RPMI7951 (cell line): Measurements from ENCODE around the gene DCANP1. TPM values are rescaled to one million over a fixed set of nuclear protein-coding genes. Genes with fewer than 3 reads are reported as not detected.

Experiments used
- DNase-seq: peaks from one replicate; pipeline ENCODE4 v3.0.0-alpha.2; 2012; ENCODE audit warnings: low read depth
- total RNA-seq: library from RNA; depleted of rRNA; stranded (reverse); fragments of >200 nt; shearing (Covaris generic); gene quantifications from 2 replicates; pipeline ENCODE4 v1.2.3, GENCODE V29; 2014

Gene DCANP1
- total RNA-seq, 1 experiment from 2014 or later: not detected

DNA sequence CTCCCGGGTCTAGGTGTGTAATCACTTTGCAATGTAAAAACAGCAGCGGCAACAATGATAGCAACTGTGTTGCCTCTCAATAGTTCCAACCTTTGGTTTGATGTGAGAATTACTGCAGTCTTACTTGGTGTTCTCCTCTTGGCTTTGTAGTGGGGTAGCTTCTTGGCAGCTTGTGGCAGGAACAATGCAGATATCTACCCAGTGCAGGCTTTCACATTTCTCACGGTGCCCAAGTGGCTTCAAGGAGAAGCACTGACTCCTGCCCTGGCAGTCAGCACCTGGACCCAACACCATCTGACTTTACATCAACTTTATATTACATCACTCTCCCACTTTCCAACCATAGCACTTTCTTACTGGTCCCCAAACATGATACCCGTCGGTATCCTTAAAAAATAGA lies 33.4 kb upstream of the DCANP1 start:
- DNase-seq: no peak

DNA sequence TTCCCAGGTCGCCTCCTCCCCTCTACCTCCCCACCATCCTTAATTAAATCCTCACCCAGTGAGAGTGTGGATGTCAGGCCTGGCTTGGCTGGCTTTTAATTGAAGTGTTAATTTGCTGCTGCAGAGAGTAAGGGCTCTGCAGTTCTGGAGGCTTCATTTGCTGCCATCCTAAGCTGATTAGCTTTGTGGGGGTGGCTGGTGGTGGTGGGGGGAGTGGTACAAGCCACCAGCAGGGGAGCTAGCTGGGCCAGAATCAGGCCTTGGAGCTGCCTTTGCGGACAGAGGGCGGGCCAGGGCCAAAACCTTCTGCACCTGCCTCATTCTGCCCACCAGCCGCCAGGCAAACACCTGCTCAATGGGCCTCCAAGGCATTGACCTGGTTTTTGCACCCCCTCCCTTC lies 31.8 kb upstream of the DCANP1 start:
- DNase-seq: no peak

DNA sequence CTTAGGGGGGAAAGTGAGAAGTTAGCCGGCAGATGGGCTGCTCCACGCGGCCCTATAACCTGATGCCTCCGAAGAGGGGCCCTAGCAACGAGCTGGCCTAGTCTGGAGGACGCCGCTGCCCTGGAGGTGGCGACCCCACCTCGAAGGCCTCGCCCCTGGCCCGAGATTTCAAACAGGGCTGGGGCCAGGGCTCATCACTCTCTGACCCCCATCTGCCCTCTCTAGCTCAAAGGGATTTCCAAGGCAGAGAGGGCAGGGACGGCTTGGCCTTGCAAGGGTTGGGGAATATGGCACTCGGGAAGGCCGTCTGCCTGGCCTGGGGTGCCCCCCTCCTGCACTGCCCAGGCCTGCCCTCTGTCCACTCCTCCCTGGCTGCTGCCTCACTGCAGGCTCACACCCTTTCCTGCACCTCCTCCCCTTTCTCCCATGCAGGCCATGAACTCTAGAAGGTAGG lies 30.5 kb upstream of the DCANP1 start:
- DNase-seq: no peak

DNA sequence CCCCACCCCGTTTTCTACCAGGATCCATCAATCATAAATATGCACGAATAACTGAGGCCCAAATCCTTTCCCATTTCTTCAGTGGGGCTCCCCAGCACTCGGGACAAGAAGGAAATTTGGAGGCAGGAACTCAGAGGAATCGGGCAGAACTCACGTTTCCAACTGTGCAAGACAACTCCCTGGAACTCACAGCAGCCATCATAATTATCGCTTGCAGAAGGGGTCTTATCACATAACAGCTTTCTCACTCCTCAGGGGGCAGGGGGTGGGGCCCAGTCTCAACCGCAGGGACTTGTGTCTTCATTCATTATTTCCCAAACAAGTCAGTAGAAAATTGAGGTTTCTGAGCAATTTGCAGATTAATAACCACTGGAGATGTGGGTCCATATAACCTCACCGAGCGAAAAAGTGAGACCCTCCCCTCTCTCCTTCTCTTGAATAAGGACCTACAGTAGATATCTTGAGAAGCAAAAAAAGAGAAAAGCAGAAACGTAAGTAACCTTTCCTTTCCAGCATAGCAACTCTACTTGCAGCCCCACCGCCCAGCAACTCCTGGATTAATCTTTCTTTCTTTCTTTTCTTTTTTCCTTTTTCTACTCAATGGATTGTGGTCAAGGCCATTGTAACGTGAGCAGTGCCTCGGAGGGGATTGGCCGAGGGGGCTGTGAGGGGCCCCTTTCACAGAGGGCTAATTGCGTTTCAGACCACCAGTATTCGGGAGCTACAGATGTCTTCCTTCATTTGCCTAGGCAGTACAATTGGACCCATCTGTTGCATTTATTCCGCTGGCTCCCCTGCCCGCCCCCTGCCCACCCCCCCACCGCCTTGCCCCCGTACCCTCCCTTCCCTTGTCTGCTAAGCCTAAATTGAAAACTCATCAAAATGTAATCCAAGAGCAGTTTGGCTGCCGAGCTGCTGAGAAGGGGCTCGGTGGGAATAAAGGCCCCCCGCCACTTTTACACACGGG lies 29.8 kb upstream of the DCANP1 start:
- DNase-seq: no peak

DNA sequence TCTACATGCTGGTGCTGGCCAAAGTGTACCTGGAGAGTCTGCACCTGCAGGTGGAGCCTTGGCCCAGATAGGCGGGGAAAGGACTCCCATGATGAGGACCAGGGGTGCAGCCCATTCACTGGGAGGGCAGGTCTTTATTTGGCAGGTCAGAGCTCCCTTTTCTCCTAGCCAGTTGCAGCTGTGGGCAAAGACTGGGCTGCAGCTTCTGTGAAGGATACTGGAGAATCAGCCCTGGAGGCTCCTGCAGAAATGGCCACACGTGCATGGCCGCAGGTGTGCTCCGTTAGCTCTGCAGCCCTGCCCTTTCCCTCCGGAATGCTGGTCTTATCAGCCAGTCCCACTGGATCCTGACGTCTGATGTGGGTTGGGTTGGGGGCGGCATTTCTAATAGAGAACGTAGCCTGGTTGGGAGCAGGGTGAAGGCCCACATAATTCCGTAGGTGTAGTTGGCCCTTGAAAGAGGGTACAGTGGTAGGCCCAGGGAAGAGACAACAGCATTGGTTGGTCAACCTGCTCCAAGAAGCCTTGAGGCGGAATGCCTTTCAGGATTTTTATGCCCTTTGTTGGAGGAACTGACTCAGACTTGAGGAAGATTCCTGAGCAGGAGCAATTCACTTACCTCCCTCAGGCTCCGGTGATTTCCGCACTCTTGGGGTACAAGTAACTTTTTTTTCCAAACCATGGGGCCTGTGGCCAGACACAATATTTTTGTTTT lies 27.0 kb upstream of the DCANP1 start:
- no peak for DNase-seq

DNA sequence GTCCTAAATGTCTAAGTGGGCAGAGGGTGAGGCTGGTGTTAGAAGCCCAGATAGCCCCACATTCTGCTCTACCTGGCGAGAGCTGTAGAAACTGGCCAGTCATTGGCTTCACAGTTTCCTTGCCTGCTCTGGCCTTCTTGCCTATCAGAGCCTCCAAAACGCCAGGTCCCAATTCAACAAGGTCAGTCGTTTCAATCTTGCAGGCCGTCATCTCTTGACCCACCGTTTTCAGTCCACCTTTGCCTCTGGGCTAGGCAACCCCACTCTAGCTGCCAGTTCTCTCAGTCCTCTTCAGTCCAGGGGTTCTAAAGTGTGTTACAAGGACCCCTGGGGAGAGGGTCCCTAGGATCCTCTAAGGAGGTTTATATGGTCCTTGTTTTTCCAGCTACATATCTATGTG lies 25.0 kb upstream of the DCANP1 start:
- DNase-seq: no peak

DNA sequence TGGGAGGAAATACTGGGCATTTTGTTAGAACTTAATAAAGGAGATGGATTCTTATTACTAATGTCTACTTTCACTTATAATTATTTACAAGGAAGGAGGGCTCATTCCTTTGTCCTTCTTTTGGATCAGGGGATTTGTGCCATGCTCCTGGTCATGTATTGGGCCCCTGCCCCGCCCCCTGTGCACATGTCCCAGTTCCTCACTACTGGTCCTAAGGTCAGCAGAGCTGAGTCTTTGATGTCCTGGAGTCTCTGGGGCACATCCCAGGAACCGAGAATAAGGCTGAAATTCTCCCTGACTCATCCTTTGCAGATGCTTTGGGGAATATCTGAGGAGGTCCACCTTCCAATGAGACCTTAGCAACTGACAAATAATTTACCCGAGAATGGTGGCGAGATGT lies 24.6 kb upstream of the DCANP1 start:
- DNase-seq: no peak

DNA sequence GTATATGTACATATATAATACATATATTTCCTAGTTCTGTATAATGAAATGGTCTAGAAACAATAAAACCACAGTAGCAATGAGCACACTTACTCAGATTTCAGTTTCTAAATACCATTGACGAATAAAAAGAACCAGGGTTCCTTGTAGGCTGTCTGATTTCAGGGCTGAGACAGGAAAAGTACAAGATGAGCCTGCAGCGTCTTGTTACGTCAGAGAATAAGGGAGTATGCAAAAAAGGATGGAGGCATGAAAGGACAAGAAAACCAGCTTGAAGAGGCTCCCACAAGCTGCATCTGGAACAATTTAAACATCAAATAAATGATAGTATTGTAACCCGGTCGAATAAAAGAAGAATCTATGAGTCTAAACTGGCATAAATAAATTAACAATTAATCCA lies 22.8 kb upstream of the DCANP1 start:
- DNase-seq: no peak

DNA sequence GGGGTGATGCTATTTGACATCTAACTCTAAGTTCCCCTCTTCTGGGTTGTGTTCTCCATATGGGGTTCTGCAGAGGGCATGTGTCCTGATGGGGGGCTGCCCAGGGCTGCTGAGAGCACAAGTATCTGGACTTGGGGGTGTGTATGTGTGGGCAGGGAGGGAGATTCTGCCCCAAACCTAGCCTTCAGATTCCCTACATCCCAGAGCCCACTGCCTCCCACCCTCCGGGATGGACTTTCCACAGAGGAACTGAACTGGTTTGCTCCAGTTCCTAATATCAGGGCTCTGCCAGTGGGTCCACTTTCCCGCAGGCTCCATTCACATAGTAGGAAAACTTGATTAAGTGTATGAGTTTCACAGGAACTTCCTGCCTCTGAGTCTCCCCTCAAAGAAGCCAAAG lies 21.4 kb upstream of the DCANP1 start:
- DNase-seq: no peak

DNA sequence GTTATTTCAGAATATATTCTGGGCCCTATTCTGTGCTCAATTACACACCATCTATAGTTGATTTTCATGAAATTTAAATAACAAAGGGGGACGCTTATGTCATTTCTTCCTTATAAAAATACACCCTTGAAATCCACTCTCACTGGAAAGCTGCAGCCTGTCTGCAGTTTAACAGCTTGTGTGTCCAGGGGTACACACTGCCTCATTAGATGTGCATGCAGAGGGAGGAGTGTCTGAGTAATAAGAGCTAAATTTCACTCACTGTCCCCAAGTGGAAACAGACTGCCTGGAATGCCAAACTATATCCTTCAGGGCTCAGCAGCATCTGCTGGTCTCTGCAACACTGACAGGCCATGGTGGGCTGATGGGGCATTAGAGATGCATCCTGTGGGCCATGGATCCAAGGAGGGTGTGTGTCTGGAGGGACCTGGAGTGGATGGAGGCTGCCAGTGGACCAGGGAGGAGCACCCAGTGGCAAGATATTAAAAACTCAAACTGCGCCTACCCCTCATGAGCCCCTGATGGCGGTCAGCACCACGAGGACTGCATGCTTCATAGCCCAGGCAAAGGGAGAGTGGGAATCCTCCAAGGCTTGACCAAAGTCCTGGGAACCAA lies 20.8 kb upstream of the DCANP1 start:
- DNase-seq: no peak

DNA sequence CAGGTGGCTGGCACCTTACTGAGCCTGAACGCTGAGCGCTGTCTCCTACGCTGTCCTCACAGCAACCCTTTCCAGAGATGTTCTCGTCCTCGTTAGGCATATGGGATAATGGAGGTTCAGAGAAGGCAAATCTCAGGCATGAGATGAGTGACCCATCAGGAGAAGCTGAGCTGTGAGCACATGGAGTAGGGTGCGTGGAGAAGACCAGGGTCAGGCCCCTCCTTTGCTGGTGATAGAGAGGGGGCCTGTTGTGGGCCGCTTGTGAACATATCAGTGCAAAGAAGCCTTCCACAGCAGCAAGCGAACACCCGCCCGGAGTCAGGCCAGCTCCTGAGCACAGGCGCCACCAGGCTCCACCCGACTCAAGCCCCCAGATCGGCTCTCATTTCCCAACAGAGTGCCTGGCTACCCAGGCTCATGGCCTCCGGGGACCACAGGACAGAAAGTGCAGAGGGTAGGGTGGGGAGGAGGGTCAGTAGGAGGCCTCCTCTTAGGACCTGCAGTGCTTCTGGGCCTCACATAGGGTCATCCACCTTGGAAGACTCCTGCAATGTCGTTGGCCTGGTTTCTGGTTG lies 20.0 kb upstream of the DCANP1 start:
- DNase-seq: no peak

DNA sequence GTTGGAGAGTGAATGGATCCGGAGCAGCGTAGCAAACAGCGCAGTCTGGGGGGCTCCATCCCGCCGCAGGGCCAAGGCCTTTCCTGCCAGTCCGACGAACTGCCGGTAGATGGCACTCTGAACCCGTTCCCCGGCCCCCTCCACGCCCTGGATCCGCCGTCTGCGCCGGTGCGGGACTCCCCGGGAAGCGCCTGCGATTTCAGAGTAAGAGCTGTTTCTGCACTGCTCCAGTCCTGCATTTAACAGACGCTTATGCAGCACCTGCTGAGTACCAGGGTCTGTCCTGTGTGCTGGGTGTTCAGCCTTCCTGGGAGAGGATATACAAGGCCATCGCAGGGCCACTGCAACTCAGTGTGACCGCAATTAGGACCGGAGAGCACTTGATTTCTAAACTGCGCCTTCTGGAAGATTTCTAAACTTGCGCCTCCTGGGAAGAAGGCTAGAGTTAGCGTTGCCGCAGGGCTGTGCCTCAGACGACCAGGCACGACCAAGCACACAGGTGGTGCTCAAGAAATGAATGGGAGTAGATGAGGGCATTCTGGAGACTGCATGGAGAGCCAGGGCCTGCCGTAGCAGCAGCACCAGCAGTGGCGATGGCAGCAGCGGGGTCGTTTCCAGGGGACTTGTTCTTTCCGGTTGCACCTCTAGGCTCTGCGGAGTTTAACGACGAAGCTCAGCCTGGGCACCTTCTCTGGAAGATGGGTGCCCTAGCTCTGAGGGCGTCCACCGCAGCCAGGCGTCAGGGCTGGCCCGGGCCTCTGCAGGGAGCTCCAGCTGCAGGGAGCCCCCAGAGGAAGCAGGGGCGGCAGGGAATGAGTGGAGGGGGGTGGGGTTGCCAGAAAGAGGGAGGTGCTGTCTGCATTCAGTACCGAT lies 19.3 kb upstream of the DCANP1 start:
- DNase-seq: peak; percentile 51

DNA sequence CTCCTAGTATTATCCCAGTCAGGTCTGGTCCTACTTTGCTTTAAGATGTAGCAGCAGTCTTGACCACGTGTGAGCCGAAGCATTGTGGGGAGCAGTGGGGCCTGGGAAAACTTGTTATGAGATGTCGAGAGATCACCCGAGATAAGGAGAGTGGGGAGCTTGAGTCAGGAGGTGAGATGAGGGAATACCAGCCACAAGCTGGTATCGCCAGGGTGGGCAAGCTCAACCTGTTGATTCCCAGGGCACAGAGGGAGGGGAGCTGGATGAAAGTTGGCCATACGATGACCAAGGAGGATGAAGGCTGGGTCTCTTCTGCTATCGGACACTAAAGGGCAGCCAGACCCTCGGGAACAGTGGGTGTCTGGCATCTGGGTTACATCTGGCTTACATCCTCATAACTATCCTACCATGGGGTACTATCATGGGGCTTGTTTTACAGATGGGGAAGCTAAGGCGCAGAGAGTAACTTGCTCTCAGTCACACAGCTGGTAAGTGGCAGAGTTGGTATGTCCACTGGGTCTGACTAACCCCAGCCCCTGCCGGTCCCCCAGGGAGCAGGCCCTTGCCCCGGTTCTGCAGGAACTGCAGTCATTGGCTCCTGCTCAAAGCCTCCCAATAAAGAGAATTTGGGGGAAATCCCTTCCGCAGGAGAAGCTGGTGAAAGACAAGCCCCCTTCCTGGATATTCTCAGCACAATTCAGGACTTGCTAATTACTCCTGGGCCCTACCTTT lies 18.4 kb upstream of the DCANP1 start:
- DNase-seq: no peak

DNA sequence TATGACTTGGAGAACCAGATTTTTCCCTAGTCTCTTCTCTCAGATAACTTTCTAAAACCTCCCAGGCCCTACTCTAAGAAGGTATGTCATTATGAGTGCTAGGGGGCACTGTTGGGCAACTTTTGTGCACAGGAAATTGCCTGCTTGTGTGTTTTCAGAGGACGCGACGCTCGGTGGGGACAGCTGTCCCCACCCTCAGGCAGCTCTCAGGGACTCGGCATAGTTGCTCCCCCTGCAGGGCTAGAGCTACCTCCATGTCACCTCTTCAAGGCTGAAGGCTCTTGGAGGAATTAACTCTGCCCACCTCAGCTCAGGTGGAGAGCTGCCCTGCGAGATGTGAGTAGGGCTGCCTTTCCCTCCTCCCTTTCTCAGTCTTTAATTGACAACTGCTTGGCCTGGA lies 15.2 kb upstream of the DCANP1 start:
- peak; percentile 59 for DNase-seq

DNA sequence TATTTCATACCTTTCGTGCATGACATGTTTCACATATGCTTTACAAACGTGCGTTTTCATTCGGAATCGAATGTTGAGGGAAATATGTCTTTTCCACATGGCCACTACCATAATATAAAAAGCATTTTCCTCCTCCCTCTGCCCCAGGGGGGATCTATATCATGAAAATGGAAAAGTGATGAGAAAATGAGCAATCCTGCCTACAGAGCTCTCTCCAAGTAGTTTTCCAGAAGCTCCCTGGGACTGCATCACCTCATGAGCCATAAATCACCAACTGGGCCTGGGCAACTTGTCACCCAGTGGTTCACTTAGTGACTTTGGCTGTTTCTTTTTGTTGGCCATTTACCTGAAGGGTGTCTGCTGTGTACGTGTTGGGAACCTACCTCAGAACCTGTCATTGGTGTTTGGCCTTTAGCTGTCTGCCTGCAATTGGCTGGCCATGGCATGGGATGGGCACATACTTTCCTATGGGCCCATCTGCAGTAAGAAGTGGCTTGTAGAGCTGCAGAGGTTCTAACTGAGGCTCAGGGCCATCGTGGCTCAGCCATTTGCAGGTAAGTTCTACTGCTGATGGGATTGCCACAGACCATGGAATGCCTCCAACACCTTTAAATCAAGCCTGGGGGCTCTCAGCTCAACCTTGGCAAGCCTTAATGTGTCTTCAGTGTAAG lies 14.5 kb upstream of the DCANP1 start:
- DNase-seq: no peak

DNA sequence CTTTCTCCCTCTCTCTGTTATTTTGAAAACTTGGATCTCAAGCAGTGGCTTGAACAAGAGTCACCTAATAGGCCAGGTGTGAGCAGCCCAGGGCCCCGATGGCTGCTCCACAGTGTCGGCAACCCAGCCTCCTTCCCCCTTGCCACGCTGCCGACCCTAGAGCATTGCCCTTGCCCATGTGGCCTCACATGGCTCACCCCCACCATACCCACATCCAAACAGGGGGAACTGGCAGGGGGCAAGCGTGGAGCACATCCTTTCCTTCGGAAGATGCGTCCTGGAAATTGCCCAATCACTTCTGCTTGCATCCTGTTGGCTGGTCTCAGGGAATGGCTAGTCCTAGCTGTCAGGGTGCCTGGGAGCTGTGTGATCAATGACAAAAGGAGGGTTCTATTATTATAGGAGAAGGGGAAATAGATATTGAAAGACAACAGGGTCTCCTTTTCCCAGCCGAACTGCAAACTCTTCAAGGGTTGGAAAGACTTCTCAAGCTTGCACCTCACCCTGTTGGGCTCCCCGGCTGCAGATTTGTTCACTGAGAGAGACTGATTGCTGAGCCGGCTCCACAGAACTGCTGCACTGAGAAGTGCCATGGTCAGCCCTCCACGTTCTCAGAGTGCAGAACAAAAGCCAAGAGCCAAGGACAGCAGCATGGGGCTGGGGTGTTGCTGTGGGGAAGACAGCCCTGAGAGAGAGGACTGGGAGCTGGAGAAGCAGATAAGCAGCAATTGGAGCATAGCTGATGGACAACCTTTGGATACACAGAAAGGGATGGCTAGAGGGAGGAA lies 13.3 kb upstream of the DCANP1 start:
- DNase-seq: no peak

DNA sequence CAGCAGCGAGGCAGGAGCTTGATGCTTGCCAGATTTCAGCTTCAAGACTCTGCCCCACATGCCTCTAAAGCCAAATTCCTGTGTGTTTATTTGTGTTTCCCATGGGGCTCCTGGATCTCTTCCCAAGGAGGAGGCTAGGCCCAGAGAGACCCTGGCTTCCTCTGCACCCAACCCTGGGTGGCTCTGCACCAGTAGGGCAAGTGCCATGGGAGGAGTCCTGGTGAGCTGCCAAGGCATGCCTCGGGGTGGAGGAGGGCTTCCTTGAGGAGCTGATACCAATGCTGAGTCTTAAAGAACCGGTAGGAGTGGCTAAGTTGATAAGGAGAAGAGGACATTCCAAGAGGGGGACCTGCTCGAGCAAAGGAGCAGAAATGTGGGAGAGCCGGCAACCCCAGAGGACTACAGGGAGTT lies 11.8 kb upstream of the DCANP1 start:
- peak; percentile 72 for DNase-seq

DNA sequence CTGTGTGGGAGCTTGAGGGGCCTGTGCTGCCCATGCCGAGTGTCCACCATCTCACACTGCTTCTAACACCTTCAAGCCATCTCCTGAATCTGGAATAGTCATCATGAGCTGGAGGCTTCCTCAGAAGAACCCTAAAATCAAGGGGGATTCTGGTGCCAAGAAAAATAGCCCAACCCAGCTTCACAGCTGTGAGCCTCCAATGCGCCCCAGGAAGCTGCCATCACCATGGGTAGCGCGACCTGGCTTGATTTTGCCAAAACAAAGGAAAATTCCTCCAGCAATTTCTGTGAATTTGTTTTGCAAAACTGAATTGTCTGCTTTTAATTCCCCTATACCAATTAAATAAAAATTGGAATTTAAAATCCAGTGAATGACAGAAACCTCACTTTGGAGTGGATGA lies 11.2 kb upstream of the DCANP1 start:
- no peak for DNase-seq

DNA sequence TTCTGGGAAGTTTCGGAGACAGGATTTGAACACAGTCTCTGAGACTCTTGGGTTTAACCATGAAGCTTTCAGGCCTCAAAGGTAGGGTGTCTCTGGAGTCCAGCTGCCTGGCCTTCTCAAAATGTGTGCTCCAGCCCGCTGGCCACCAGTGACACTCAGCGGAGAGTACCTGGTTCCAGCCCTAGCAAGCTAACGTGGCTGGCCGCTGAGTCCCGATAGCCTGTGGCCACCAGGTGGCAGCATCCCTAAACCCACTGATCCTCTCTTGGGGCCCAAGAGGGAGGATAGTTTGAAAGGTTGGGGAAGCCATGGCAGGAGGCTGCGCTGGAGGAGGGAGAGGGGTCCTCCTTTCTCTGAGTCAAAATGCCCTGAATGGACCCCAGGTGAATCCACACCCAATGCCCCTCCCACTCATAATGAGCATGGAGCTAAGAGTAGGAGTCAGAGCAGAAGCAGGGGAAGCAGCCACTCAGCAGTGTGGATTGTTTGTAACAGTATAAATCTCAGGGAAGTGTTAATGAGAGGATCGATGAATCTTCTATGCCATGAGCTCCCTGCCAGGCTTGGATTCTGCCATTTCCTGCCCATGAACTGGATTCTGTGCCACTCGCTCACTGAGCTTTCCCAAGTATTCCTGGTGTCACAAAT lies 10.4 kb upstream of the DCANP1 start:
- peak; percentile 58 for DNase-seq
